ENCODE measurements around the gene TBL1X.

DNA sequence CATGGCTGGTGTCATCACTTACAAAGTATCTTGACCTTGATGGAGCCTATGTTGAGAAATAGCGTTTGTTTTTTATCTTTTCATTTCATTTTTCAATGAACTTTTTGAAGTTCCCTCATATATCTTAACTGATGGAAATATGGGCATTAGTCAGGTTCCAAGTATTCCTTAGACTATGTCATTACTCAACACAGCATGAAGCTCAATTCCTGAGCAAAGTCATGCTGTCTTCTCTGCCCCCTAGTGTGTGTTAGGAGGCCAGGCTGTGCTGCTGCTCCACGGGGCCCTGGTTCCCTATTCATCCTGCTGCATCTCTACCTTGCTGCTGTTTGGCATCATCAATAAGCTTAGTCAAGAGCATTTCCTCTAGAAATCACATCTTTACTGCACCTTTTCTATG, 259.9 kb downstream of the TBL1X start:
- TF ChIP-seq, protein P1, sequence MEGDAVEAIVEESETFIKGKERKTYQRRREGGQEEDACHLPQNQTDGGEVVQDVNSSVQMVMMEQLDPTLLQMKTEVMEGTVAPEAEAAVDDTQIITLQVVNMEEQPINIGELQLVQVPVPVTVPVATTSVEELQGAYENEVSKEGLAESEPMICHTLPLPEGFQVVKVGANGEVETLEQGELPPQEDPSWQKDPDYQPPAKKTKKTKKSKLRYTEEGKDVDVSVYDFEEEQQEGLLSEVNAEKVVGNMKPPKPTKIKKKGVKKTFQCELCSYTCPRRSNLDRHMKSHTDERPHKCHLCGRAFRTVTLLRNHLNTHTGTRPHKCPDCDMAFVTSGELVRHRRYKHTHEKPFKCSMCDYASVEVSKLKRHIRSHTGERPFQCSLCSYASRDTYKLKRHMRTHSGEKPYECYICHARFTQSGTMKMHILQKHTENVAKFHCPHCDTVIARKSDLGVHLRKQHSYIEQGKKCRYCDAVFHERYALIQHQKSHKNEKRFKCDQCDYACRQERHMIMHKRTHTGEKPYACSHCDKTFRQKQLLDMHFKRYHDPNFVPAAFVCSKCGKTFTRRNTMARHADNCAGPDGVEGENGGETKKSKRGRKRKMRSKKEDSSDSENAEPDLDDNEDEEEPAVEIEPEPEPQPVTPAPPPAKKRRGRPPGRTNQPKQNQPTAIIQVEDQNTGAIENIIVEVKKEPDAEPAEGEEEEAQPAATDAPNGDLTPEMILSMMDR (IDR thresholded peaks at IDR 0.05; ENCODE audit: low read depth, low read length), result no peak
- TF ChIP-seq POLR2A (IDR thresholded peaks at IDR 0.05; ENCODE audit: extremely low read depth, insufficient read length) (no peak), MYC (IDR thresholded peaks at IDR 0.05; ENCODE audit: low read depth, low read length) (no peak)
- TF ChIP-seq, protein P2, sequence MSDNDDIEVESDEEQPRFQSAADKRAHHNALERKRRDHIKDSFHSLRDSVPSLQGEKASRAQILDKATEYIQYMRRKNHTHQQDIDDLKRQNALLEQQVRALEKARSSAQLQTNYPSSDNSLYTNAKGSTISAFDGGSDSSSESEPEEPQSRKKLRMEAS (IDR thresholded peaks at IDR 0.05; ENCODE audit: low read depth, low read length), result no peak

Measured in NB4 (cell line).